Measurements from ENCODE around the gene PRKAG2.
"Not testable (repeated sequence)": the region's sequence is repeated elsewhere in the genome, so short reads cannot be mapped to it uniquely, and the experiment has no call there.

The PRKAG2 gene

GRCh38 chr7:151755131-151755801 is 121.6 kb downstream of the PRKAG2 start:
- DNase-seq (ENCODE audit: low read depth in 1 of 2, low spot score in 1 of 2): no peak

- no peak for DNase-seq (ENCODE audit: low read depth in 1 of 2, low spot score in 1 of 2)
Measured at GRCh38 chr7:151754688-151755130, 122.2 kb downstream of the PRKAG2 start.

GRCh38 chr7:151754142-151754590 is 122.7 kb downstream of the PRKAG2 start:
- no peak for DNase-seq (ENCODE audit: low read depth in 1 of 2, low spot score in 1 of 2)

GRCh38 chr7:151752816-151753595 is 123.9 kb downstream of the PRKAG2 start:
- DNase-seq (ENCODE audit: low read depth in 1 of 2, low spot score in 1 of 2): no peak

GRCh38 chr7:151752037-151752436 is 124.9 kb downstream of the PRKAG2 start:
- DNase-seq (ENCODE audit: low read depth in 1 of 2, low spot score in 1 of 2): no peak

GRCh38 chr7:151748733-151749132 is 128.2 kb downstream of the PRKAG2 start:
- no peak for DNase-seq (ENCODE audit: low read depth in 1 of 2, low spot score in 1 of 2)

- DNase-seq (ENCODE audit: low read depth in 1 of 2, low spot score in 1 of 2): not testable (repeated sequence)
Measured at GRCh38 chr7:151748021-151748420, 128.9 kb downstream of the PRKAG2 start.

- no peak for DNase-seq (ENCODE audit: low read depth in 1 of 2, low spot score in 1 of 2)
Measured at GRCh38 chr7:151745706-151746105, 131.2 kb downstream of the PRKAG2 start.

- no peak for DNase-seq (ENCODE audit: low read depth in 1 of 2, low spot score in 1 of 2)
Measured at GRCh38 chr7:151744656-151745638, 132.0 kb downstream of the PRKAG2 start.

- no peak for DNase-seq (ENCODE audit: low read depth in 1 of 2, low spot score in 1 of 2)
Measured at GRCh38 chr7:151744051-151744580, 132.8 kb downstream of the PRKAG2 start.

GRCh38 chr7:151743481-151743983 is 133.4 kb downstream of the PRKAG2 start:
- DNase-seq (ENCODE audit: low read depth in 1 of 2, low spot score in 1 of 2): no peak

GRCh38 chr7:151742713-151743480 is 134.0 kb downstream of the PRKAG2 start:
- no peak for DNase-seq (ENCODE audit: low read depth in 1 of 2, low spot score in 1 of 2)

GRCh38 chr7:151741585-151741984 is 135.3 kb downstream of the PRKAG2 start:
- no peak for DNase-seq (ENCODE audit: low read depth in 1 of 2, low spot score in 1 of 2)

GRCh38 chr7:151740081-151740851 is 136.6 kb downstream of the PRKAG2 start:
- no peak for DNase-seq (ENCODE audit: low read depth in 1 of 2, low spot score in 1 of 2)

- no peak for DNase-seq (ENCODE audit: low read depth in 1 of 2, low spot score in 1 of 2)
Measured at GRCh38 chr7:151738925-151739324, 138.0 kb downstream of the PRKAG2 start.

GRCh38 chr7:151736403-151736909 is 140.5 kb downstream of the PRKAG2 start:
- DNase-seq (ENCODE audit: low read depth in 1 of 2, low spot score in 1 of 2): no peak

GRCh38 chr7:151735851-151736402 is 141.0 kb downstream of the PRKAG2 start:
- no peak for DNase-seq (ENCODE audit: low read depth in 1 of 2, low spot score in 1 of 2)

- no peak for DNase-seq (ENCODE audit: low read depth in 1 of 2, low spot score in 1 of 2)
Measured at GRCh38 chr7:151735186-151735850, 141.6 kb downstream of the PRKAG2 start.
